ENCODE results near the gene S100A2.

S100A2 gene

DNA sequence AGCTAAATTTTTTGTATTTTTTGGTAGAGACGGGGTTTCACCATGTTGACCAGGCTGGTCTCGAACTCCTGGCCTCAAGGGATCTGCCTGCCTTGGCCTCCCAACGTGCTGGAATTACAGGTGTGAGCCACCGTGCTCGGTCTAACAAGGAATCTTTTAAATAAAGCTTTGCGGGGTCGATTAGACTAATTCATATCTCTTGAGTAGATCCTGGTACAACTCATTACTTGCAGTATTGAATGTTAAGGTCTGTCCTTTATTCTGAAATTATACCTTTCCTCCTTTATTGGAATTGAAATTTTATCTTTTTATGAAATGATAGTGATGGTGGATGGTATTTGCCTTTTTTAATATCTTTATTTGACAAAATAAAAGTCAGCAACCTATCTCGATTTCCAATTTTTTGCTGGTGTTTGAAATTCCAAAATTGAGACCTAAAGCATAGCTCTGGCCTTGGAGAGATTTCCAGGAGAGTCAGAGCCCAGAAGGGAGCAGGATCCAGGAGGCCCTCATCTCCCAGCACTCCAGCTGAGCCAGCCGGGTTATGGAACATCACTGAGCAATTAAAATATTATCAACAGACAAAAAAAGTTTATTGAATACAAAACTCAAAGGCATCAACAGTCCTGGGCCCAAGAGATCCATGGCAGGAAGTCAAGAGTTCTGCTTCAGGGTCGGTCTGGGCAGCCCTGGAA, 4.7 kb downstream of the S100A2 start:
- CTCF ChIA-PET: interaction anchor here (1.0 kb wide), 1 partner anchor 66 kb away, joined by 4 read pairs; the partner anchor contains the start of gene S100A13
- no peak for DNase-seq (ENCODE audit: extremely low spot score)
- POLR2A ChIA-PET: interaction anchor here (0.7 to 1.1 kb wide), 2 partner anchors 8 to 9 kb away, joined by 3 read pairs; no protein-coding TSS in a partner anchor
- TF ChIP-seq CTBP1 (IDR thresholded peaks at IDR 0.05; ENCODE audit: borderline replicate concordance) (no peak), L3MBTL2 (conservative IDR thresholded peaks at IDR 0.05) (no peak), ELF4 (IDR thresholded peaks at IDR 0.05) (no peak), ZNF384 (IDR thresholded peaks at IDR 0.05) (no peak), HDGF (IDR thresholded peaks at IDR 0.05; ENCODE audit: borderline replicate concordance) (no peak), FOXA1 (IDR thresholded peaks at IDR 0.05) (no peak), BHLHE40 (IDR thresholded peaks at IDR 0.05; ENCODE audit: borderline replicate concordance) (no peak), NFRKB (IDR thresholded peaks at IDR 0.05) (no peak)
- TF ChIP-seq, protein P1, sequence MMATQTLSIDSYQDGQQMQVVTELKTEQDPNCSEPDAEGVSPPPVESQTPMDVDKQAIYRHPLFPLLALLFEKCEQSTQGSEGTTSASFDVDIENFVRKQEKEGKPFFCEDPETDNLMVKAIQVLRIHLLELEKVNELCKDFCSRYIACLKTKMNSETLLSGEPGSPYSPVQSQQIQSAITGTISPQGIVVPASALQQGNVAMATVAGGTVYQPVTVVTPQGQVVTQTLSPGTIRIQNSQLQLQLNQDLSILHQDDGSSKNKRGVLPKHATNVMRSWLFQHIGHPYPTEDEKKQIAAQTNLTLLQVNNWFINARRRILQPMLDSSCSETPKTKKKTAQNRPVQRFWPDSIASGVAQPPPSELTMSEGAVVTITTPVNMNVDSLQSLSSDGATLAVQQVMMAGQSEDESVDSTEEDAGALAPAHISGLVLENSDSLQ (IDR thresholded peaks at IDR 0.05): no peak

DNA sequence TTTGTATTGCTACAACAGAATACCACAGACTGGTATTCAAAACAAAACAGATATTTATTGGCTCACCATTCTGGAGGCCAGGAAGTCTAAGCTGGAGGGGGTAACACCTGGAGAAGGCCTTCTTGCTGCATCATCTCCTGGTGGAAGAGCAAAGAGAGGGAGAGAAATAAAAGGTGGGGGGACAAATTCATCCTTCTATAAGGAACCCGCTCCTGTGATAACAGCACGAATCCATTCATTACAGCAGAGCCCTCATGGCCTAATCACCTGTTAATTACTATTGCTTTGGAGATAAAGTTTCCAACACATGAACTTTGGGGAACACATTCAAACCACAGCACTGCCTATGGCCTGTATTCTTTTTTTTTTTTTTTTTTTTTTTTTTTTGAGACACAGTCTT, 5.4 kb downstream of the S100A2 start:
- no peak for DNase-seq (ENCODE audit: extremely low spot score)
- ChIA-PET CTCF (interaction anchor here (1.2 kb wide), 1 partner anchor 8 kb away, joined by 3 read pairs; no protein-coding TSS in a partner anchor), POLR2A (no interaction called here)
- no peak for TF ChIP-seq TARDBP (IDR thresholded peaks at IDR 0.05)
- TF ChIP-seq FOXK2 (IDR thresholded peaks at IDR 0.05): no peak
- no peak for TF ChIP-seq ZNF384 (IDR thresholded peaks at IDR 0.05)
- TF ChIP-seq LEF1 (IDR thresholded peaks at IDR 0.05; ENCODE audit: borderline replicate concordance): no peak
- TF ChIP-seq, protein P1 (IDR thresholded peaks at IDR 0.05): no peak
- no peak for TF ChIP-seq SP1 (IDR thresholded peaks at IDR 0.05)
- TF ChIP-seq SUZ12 (IDR thresholded peaks at IDR 0.05): no peak
- no peak for TF ChIP-seq ELF4 (IDR thresholded peaks at IDR 0.05)
- no peak for TF ChIP-seq FOXM1 (IDR thresholded peaks at IDR 0.05; ENCODE audit: borderline replicate concordance)
- TF ChIP-seq CTBP1 (IDR thresholded peaks at IDR 0.05; ENCODE audit: borderline replicate concordance): no peak
- no peak for TF ChIP-seq L3MBTL2 (conservative IDR thresholded peaks at IDR 0.05)
- no peak for TF ChIP-seq BHLHE40 (IDR thresholded peaks at IDR 0.05; ENCODE audit: borderline replicate concordance)
- no peak for TF ChIP-seq ARNT (IDR thresholded peaks at IDR 0.05)
- no peak for TF ChIP-seq FOXA1 (IDR thresholded peaks at IDR 0.05)

DNA sequence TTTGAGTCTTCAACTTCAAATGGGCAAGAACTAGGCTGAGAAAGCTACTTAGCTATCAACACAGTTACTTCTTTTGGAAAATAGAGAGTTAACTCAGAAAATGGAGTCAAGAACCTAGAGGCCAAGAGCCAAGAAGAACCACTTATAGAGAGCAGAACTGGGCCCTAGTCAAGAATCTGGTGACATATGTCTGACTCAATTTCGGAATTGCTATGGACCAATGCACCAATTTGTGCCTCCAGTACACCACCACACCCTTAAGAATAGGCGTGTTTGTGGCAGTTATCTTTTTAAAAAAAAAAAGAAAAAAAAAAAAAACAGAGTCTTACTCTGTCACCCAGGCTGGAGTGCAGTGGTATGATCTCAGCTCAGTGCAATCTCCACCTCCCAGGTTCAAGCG, 7.8 kb downstream of the S100A2 start:
- ChIA-PET CTCF (no interaction called here), POLR2A (interaction anchor here (1.1 kb wide), 1 partner anchor 76 kb away, joined by 4 read pairs; no protein-coding TSS in a partner anchor)
- TF ChIP-seq HDGF (IDR thresholded peaks at IDR 0.05; ENCODE audit: borderline replicate concordance) (no peak), FOXM1 (IDR thresholded peaks at IDR 0.05; ENCODE audit: borderline replicate concordance) (no peak), CTBP1 (IDR thresholded peaks at IDR 0.05; ENCODE audit: borderline replicate concordance) (no peak), BHLHE40 (IDR thresholded peaks at IDR 0.05; ENCODE audit: borderline replicate concordance) (no peak), SUZ12 (IDR thresholded peaks at IDR 0.05) (no peak), SP1 (IDR thresholded peaks at IDR 0.05) (no peak), ARNT (IDR thresholded peaks at IDR 0.05) (no peak), TARDBP (IDR thresholded peaks at IDR 0.05) (no peak)
- no peak for DNase-seq (ENCODE audit: extremely low spot score)

DNA sequence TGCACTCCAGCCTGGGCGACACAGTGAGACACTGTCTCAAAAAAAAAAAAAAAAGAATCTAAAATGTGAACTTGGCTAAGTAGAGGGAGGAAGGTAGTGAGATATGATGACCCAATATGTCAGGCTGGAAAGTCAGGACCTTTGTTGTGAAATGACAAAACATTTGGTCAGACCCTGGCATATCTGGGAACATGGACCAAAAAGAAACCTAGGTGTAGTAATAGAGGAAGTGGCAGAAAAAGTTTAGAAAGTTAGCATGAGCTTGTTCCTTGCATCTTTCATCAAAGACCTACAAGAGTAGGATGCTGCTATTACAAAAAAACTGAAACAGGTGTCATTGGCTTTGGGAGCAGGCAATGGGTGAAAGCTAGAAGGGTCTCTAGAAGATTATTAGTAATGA, 9.3 kb downstream of the S100A2 start:
- POLR2A ChIA-PET: no interaction called here
- DNase-seq (ENCODE audit: extremely low spot score): no peak
- CTCF ChIA-PET: no interaction called here
- TF ChIP-seq SP1 (IDR thresholded peaks at IDR 0.05) (no peak), HDGF (IDR thresholded peaks at IDR 0.05; ENCODE audit: borderline replicate concordance) (no peak), NFRKB (IDR thresholded peaks at IDR 0.05) (no peak), FOXK2 (IDR thresholded peaks at IDR 0.05) (no peak), SUZ12 (IDR thresholded peaks at IDR 0.05) (no peak), LEF1 (IDR thresholded peaks at IDR 0.05; ENCODE audit: borderline replicate concordance) (no peak), TARDBP (IDR thresholded peaks at IDR 0.05) (no peak), CTBP1 (IDR thresholded peaks at IDR 0.05; ENCODE audit: borderline replicate concordance) (no peak), ARNT (IDR thresholded peaks at IDR 0.05) (no peak), FOXA1 (IDR thresholded peaks at IDR 0.05) (no peak), L3MBTL2 (conservative IDR thresholded peaks at IDR 0.05) (no peak), BHLHE40 (IDR thresholded peaks at IDR 0.05; ENCODE audit: borderline replicate concordance) (no peak), ZNF384 (IDR thresholded peaks at IDR 0.05) (no peak), ELF4 (IDR thresholded peaks at IDR 0.05) (no peak), FOXM1 (IDR thresholded peaks at IDR 0.05; ENCODE audit: borderline replicate concordance) (no peak)
- TF ChIP-seq, protein P1 (IDR thresholded peaks at IDR 0.05): no peak

DNA sequence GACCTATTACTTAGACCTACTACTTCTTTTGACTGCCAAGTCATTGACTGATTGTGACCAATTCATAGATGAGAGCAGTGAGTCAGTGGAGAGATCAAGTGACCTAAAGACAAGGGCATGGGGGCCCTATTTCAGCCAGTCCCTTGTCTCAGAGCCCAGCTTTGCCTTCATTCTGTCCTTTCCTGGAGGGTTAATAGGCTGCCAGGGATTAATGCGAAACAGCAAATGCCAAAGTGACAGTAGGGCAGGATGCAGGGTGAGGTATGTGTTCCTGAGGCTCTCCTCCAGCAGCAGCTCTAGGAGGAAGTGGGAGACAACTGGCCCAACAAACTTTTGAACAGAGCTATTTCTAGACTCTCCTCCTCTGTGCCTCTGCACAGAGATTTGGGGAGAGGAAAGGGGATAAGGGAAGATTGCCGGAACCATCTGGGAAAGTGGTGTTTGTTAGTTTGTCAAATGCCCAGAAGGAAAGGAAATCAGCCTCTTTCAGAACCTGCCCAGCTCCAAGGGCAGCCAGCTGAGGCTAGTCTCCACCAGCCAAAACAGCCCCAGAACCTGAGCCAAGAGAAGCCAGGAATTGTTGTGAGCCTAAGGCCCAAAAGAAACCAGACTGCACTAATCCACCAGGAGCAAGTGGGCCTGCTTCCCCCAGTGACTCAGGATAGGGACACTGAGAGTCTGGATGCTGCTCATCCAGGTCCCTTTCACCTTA, 11.7 kb downstream of the S100A2 start:
- DNase-seq (ENCODE audit: extremely low spot score): no peak
- TF ChIP-seq ARNT (IDR thresholded peaks at IDR 0.05) (no peak), ELF4 (IDR thresholded peaks at IDR 0.05) (no peak), FOXK2 (IDR thresholded peaks at IDR 0.05) (no peak), HDGF (IDR thresholded peaks at IDR 0.05; ENCODE audit: borderline replicate concordance) (no peak), ZNF384 (IDR thresholded peaks at IDR 0.05) (no peak), L3MBTL2 (conservative IDR thresholded peaks at IDR 0.05) (no peak), FOXM1 (IDR thresholded peaks at IDR 0.05; ENCODE audit: borderline replicate concordance) (no peak), NFRKB (IDR thresholded peaks at IDR 0.05) (no peak), SP1 (IDR thresholded peaks at IDR 0.05) (no peak), LEF1 (IDR thresholded peaks at IDR 0.05; ENCODE audit: borderline replicate concordance) (no peak), TARDBP (IDR thresholded peaks at IDR 0.05) (no peak), SUZ12 (IDR thresholded peaks at IDR 0.05) (no peak), BHLHE40 (IDR thresholded peaks at IDR 0.05; ENCODE audit: borderline replicate concordance) (no peak), FOXA1 (IDR thresholded peaks at IDR 0.05) (no peak), CTBP1 (IDR thresholded peaks at IDR 0.05; ENCODE audit: borderline replicate concordance) (no peak)
- TF ChIP-seq, protein P1 (IDR thresholded peaks at IDR 0.05): no peak
- POLR2A ChIA-PET: interaction anchor here (2.0 kb wide), 1 partner anchor 12 kb away, joined by 5 read pairs; the partner anchor contains the start of gene S100A2
- CTCF ChIA-PET: interaction anchor here (1.1 to 1.3 kb wide), 2 partner anchors 14 to 43 kb away, joined by 3 read pairs; no protein-coding TSS in a partner anchor

All from HEK293T (cell line).